GM23248 (cell line): ENCODE results near the gene GANC.

Experiments used
- EZH2 ChIP-seq: fragments of 200-600 bp; sonication (generic); IDR thresholded peaks from 2 replicates; pipeline ENCODE4 v1.6.1; 2018; ENCODE audit warnings: antibody characterized with exemption, mild to moderate bottlenecking; ENCODE audit not compliant: insufficient read depth, poor library complexity, severe bottlenecking
- EZH2phosphoT487 ChIP-seq: fragments of 200-600 bp; sonication (generic); IDR thresholded peaks from 2 replicates; pipeline ENCODE4 v1.6.1; 2018; ENCODE audit warnings: antibody characterized with exemption, moderate library complexity, mild to moderate bottlenecking, low read depth; ENCODE audit not compliant: insufficient read depth

DNA sequence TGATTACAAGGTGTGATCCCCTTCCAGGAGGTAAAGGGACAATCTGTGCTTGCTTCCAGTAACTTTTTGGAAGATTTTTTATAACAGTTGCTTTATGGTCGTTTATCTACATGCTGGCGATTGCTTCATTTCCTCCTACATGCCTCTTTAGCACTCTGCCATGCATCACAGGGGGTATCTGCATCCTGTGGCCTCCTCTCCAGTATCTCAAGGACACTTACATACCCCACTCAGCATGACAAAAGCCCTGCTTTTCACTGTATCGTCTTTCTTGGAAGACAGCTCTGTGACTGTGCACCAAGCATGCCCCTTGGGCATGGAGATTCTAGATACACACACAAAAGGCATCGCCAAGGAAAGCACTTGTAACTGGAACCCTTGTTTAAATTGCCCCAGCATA lies 111.6 kb downstream of the GANC start:
- no peak for TF ChIP-seq EZH2
- no peak for TF ChIP-seq EZH2phosphoT487
